Myocyte (in vitro differentiated cells): ENCODE measurements around the gene NCSTN. TPM values are rescaled to one million over a fixed set of nuclear protein-coding genes. Genes with fewer than 3 reads are reported as not detected.
A peak's percentile ranks its signal among the peaks of the same experiment; 100 is the strongest.

Experiments used
- DNase-seq: peaks from one replicate; pipeline ENCODE4 v3.0.0-alpha.2; 2012; ENCODE audit warnings: low read depth
- total RNA-seq: library from RNA; depleted of rRNA; stranded (reverse); fragments of >200 nt; gene quantifications from 2 replicates; pipeline ENCODE4 v1.2.3, GENCODE V29; 2014

The NCSTN gene
- total RNA-seq, 1 donor from 2014 or later = 90.1 TPM

GRCh38 chr1:160351629-160352028 is 8.4 kb downstream of the NCSTN start:
- peak; percentile 89 for DNase-seq

DNA sequence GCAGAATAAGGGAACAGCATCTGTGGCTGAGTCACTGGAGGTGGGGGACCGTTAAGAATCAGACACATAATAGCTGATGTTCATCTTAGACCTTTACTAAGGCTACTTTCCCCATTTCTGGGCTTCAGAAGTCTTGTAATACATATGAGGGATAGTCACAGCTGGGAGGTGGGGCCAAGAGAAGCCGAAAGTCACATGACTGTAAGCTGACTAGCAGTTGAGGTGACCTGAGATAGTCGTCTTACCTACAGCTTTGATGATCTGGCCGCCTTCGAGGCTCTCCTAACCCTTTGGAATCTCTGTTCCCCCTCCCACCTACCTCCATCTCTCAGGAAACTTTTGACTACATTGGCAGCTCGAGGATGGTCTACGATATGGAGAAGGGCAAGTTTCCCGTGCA is 9.4 kb downstream of the NCSTN start:
- no peak for DNase-seq

GRCh38 chr1:160353223-160353622 is 10.0 kb downstream of the NCSTN start:
- peak; percentile 91 for DNase-seq

DNA sequence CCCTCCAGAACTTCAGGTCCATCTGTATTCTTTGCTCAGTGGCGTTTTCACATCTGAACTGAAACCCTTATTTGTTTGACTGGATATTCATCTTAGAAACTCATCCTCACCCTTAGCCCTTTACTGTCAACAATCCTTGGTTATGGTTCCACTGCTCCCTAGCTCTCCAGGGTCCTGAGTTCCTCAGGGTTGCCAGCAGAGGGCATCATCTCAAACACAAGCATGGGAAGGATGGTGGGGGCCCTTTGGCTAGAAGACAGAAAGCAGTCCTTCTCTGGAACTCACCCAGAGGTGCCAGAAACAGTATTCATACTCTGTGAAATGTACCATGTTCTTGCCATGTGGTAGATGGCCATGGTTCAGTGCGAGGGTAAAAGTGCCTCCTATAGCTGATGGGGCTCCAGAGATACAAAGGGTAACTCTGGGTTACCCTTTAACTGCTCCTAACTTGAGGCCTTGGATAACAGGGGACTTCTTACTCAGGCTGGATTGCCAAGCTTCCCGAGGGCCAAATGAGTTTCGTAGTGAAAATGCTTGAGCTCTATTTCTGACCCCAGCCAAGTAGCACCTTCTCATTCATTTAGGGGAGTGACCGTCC is 11.3 kb downstream of the NCSTN start:
- peak; percentile 21 for DNase-seq

DNA sequence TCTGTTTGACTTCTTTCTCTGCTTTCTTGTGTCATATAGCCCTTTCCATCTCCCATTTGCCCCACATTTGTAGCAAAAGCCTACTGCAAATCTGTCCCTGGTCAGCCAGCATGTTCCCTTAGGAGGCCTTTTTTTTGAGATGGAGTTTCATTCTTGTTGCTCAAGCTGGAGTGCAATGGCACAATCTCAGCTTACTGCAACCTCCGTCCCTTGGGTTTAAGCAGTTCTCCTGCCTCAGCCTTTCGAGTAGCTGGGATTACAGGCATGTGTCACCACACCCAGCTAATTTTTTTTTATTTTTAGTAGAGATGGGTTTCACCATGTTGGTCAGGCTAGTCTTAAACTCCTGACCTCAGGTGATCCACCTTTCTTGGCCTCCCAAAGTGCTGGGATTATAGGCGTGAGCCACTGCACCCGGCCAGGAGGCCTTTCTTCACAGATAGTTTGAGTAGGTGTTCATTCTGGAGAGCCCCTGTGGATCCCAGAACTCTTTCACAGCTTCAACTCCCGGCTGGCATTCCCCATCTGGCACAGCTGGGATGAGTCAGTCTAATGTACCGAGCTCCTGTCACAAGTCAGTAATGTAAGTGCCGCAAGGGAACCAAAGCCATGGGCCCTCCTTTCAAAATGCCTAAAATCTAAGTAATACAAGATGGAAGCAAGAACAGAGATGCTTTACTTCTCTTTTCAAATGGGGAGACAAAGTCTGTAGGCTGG is 14.3 kb downstream of the NCSTN start:
- peak; percentile 5 for DNase-seq

GRCh38 chr1:160358073-160358472 is 14.9 kb downstream of the NCSTN start:
- DNase-seq = no peak

GRCh38 chr1:160359559-160360226 is 16.5 kb downstream of the NCSTN start:
- peak; percentile 34 for DNase-seq

- no peak for DNase-seq
Observed at GRCh38 chr1:160360227-160360695, 17.1 kb downstream of the NCSTN start.

DNA sequence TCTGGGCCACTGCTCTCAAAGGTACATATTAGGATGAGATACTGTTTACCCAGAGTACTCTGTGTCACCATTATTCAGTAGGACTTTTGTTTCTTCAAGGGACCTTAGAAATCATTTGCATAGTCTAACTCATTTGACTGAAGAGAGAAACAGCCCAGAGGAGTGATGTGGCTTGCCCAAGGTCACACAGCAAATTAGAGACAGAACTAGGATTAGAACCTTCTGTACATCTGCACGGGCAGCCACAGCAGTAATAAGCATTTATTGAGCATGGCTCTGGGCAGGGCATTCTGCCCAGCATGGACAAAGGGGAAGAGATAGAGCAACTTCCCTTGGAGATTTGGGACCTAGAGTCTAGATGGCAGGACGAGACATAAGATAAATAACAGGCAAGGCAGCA is 18.0 kb downstream of the NCSTN start:
- DNase-seq = no peak

DNA sequence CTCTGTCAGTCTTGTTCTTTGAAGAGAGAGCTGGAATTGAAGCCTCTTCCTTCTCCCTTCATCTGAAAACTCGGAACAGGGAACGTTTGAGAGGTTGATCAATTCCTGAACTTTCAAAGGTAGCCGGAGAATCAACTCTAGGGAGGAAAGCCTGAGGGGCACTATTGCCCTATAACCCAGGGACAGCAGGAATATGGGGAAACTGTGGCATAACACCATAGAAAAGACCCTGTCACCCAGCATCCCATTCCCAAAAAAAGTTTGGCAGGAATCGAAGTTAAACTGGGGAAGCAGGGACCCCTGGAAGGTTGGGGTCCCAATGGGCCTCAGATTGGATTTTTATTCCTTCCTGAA is 18.6 kb downstream of the NCSTN start:
- DNase-seq = no peak

GRCh38 chr1:160362168-160362957 is 19.2 kb downstream of the NCSTN start:
- DNase-seq = peak; percentile 4

DNA sequence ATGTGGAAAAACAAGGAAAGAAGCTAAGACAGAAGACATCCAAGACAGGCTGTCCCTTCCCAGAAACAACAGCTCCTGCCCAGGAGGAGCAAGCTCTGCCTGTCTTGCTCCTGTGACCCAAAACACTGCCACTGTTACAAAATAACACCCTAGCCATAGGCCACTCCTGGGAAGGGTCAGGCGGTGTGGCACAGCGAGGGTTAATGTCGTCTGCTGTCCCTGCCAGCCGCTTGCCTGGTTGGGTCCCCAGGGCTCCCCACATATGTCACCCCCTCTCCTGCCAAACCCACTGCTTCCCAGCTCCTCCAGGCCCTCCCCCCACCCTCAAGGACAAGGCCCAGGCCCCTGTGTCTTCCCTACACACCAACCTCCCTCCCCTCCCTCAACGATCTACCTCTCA is 19.8 kb downstream of the NCSTN start:
- no peak for DNase-seq

GRCh38 chr1:160363951-160364735 is 21.0 kb downstream of the NCSTN start:
- no peak for DNase-seq

- DNase-seq = no peak
Observed at GRCh38 chr1:160365325-160365724, 22.1 kb downstream of the NCSTN start.

DNA sequence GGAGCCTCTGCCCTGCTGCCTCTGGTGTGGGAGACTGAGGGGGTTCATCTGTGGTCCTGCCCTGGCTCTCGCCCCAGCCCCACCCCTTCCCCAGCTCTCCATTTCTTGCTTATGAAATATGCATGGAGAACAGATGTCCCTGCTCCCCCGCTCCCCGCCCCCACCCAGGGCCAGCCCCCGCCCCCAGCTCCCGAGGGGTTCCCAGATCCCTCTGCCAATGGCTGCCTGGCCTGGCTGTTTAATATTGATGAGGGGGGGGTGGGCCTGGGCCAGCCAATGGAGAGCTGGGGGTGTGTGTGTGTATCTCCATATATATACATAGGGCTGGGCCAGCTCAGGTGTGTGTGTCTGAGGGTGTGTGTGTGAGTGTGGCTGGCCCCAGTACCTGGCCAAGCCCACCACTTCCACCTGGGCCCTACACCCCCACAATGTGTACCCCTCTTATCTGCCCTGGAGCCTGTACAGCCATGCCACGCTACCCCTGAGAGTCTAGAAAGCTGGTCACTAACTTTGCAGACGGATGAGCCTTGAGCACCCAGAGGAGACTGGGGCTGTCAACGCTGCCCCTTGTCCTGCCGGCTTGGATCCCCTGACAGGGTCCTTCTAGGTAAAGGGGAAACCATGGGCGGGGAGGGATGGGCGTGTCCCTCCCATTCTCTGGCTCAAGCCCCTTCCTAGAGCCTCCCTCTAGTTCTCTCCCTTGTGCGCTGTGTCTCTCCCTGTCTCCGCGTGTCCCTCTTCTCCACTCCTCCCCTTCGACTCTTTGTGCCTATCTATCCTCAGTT is 23.7 kb downstream of the NCSTN start, which contains the start of gene NHLH1:
TSS of gene NHLH1 (plus strand) at position 341 of the 785 bp plus-strand sequence. CDS start 3,661 bp downstream, outside the sequence.
- DNase-seq = no peak

GRCh38 chr1:160367516-160367900 is 24.3 kb downstream of the NCSTN start:
- DNase-seq = no peak

- DNase-seq = no peak
Observed at GRCh38 chr1:160367934-160368923, 25.0 kb downstream of the NCSTN start.

DNA sequence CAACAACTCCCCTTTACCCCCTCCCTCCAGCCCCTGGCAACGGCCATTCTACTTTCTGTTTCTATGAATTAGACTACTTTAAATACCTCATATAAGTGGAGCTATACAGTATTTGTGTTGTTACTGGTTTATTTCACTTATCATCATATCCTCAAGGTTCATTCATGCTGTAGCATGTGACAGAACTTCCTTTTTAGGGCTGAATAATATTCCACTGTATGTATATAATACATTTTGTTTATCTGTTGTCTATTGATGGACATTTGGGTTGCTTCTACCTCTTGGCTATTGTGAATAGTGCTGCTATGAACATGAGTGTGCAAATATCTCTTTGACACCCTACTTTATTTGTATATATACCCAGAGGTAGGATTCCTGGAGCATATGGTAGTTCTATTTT is 25.9 kb downstream of the NCSTN start:
- DNase-seq = no peak
